GM18526 (cell line): ENCODE measurements around the gene RNFT2.

Experiments
- POLR2A ChIP-seq: IDR thresholded peaks from 3 replicates; pipeline ENCODE4 v1.6.1; 2011; ENCODE audit not compliant: insufficient read length; ENCODE audit errors: extremely low read depth

Gene RNFT2

GRCh38 chr12:116700066-116700465 is 38.0 kb upstream of the RNFT2 start:
- TF ChIP-seq POLR2A = no peak

GRCh38 chr12:116701432-116701831 is 36.7 kb upstream of the RNFT2 start:
- no peak for TF ChIP-seq POLR2A

- TF ChIP-seq POLR2A = no peak
Observed at GRCh38 chr12:116703214-116703795, 34.8 kb upstream of the RNFT2 start.

- no peak for TF ChIP-seq POLR2A
Observed at GRCh38 chr12:116707751-116708150, 30.4 kb upstream of the RNFT2 start.

- no peak for TF ChIP-seq POLR2A
Observed at GRCh38 chr12:116708826-116709756, 29.0 kb upstream of the RNFT2 start.

GRCh38 chr12:116709768-116710167 is 28.3 kb upstream of the RNFT2 start:
- TF ChIP-seq POLR2A = no peak

- TF ChIP-seq POLR2A = no peak
Observed at GRCh38 chr12:116710370-116711150, 27.6 kb upstream of the RNFT2 start.

- TF ChIP-seq POLR2A = no peak
Observed at GRCh38 chr12:116712458-116713303, 25.4 kb upstream of the RNFT2 start.

GRCh38 chr12:116713527-116713926 is 24.6 kb upstream of the RNFT2 start:
- TF ChIP-seq POLR2A = no peak

GRCh38 chr12:116714175-116714574 is 23.9 kb upstream of the RNFT2 start:
- no peak for TF ChIP-seq POLR2A

- no peak for TF ChIP-seq POLR2A
Observed at GRCh38 chr12:116717466-116718437, 20.4 kb upstream of the RNFT2 start.

- no peak for TF ChIP-seq POLR2A
Observed at GRCh38 chr12:116718655-116719454, 19.3 kb upstream of the RNFT2 start.
